GM23338 (cell line): Measurements from ENCODE around the gene AXIN1. TPM values are rescaled to one million over a fixed set of nuclear protein-coding genes. Genes with fewer than 3 reads are reported as not detected.

Source experiments
- ATAC-seq: fragments of 200-7000 bp; cut with Tn5 transposase; 3 replicates; pipeline ENCODE4 v1.9.1; 2020
- DNase-seq: peaks from one replicate; pipeline ENCODE4 v3.0.0-alpha.2; 2015; ENCODE audit warnings: low spot score
- H2AFZ ChIP-seq: fragments of 200-600 bp; sonication (generic); 2 replicates; pipeline ENCODE4 v1.8.0; 2016; ENCODE audit warnings: antibody characterized with exemption, mild to moderate bottlenecking, moderate library complexity
- H3F3A ChIP-seq: fragments of 200-600 bp; sonication (generic); replicated peaks from 2 replicates; pipeline ENCODE4 v1.8.0; 2017; ENCODE audit warnings: antibody characterized with exemption, mixed run types, low read depth
- H3K27ac ChIP-seq: fragments of 200-600 bp; sonication (generic); 2 replicates; pipeline ENCODE4 v1.6.1; 2016; ENCODE audit warnings: low read depth
- H3K27me3 ChIP-seq: fragments of 200-600 bp; sonication (generic); 2 replicates; pipeline ENCODE4 v1.8.0; 2016; ENCODE audit warnings: mild to moderate bottlenecking, mixed run types, moderate library complexity; ENCODE audit not compliant: insufficient read depth
- H3K36me3 ChIP-seq: fragments of 200-600 bp; sonication (generic); 2 replicates; pipeline ENCODE4 v1.8.0; 2016; ENCODE audit warnings: mild to moderate bottlenecking; ENCODE audit not compliant: insufficient read depth
- H3K4me1 ChIP-seq: fragments of 200-600 bp; sonication (generic); 2 replicates; pipeline ENCODE4 v1.8.0; 2016; ENCODE audit warnings: mild to moderate bottlenecking, moderate library complexity; ENCODE audit not compliant: insufficient read depth
- H3K4me2 ChIP-seq: fragments of 200-600 bp; sonication (generic); 2 replicates; pipeline ENCODE4 v1.7.1; 2017; ENCODE audit warnings: mixed run types
- H3K4me3 ChIP-seq: fragments of 200-600 bp; sonication (generic); 2 replicates; pipeline ENCODE4 v1.6.1; 2016; ENCODE audit warnings: mixed run types
- H3K79me2 ChIP-seq: fragments of 200-600 bp; sonication (generic); replicated peaks from 2 replicates; pipeline ENCODE4 v1.8.0; 2017; ENCODE audit warnings: mild to moderate bottlenecking; ENCODE audit not compliant: insufficient read depth
- H3K9me2 ChIP-seq: fragments of 200-600 bp; sonication (generic); 2 replicates; pipeline ENCODE4 v1.8.0; 2017; ENCODE audit not compliant: insufficient read depth
- H4K20me1 ChIP-seq: fragments of 200-600 bp; sonication (generic); replicated peaks from 2 replicates; pipeline ENCODE4 v1.8.0; 2017; ENCODE audit warnings: mild to moderate bottlenecking; ENCODE audit not compliant: insufficient read depth
- H3K27ac Mint-ChIP-seq: 2 replicates; pipeline ENCODE4 v1.8.0; 2020; ENCODE audit warnings: inconsistent platforms, mild to moderate bottlenecking, moderate library complexity, mixed read lengths
- H3K27me3 Mint-ChIP-seq: 3 replicates; pipeline ENCODE4 v1.8.0; 2022; ENCODE audit warnings: low read depth, mild to moderate bottlenecking, moderate library complexity, mixed read lengths, inconsistent platforms; ENCODE audit not compliant: insufficient read depth, poor library complexity
- H3K36me3 Mint-ChIP-seq: 3 replicates; pipeline ENCODE4 v1.8.0; 2021; ENCODE audit warnings: low read depth, mild to moderate bottlenecking, inconsistent platforms, moderate library complexity, mixed read lengths
- H3K4me1 Mint-ChIP-seq: 3 replicates; pipeline ENCODE4 v1.8.0; 2020; ENCODE audit warnings: mild to moderate bottlenecking, inconsistent platforms, mixed read lengths
- H3K4me3 Mint-ChIP-seq: 3 replicates; pipeline ENCODE4 v1.8.0; 2021; ENCODE audit warnings: moderate library complexity, mild to moderate bottlenecking, inconsistent platforms, mixed read lengths
- H3K9me3 Mint-ChIP-seq: 3 replicates; pipeline ENCODE4 v1.8.0; 2020; ENCODE audit warnings: moderate library complexity, mild to moderate bottlenecking, inconsistent platforms, mixed read lengths
- CREB1 ChIP-seq: fragments of 250-450 bp; sonication (Bioruptor Pico); IDR thresholded peaks from 2 replicates; pipeline ENCODE4 v1.5.0; 2020; ENCODE audit warnings: low read depth, mild to moderate bottlenecking, moderate library complexity
- CTCF ChIP-seq, 2 experiments: fragments of 200-600 bp in 1 of 2; sonication (generic) in 1 of 2; conservative IDR thresholded peaks; 2 replicates each; pipeline versions ENCODE4 v1.5.1 to v1.6.1; 2016 to 2017; ENCODE audit warnings: antibody characterized with exemption in 2 of 2, low read depth in 2 of 2, mild to moderate bottlenecking in 2 of 2, moderate library complexity in 1 of 2
- ETS1 ChIP-seq: IDR thresholded peaks from 2 replicates; pipeline ENCODE4 v1.6.1; 2016; ENCODE audit warnings: antibody characterized with exemption
- EZH2 ChIP-seq: fragments of 200-600 bp; sonication (generic); IDR thresholded peaks from one replicate; pipeline ENCODE4 v1.8.0; 2017; ENCODE audit warnings: antibody characterized with exemption, mild to moderate bottlenecking, low read depth; ENCODE audit not compliant: unreplicated experiment
- EZH2phosphoT487 ChIP-seq: fragments of 200-600 bp; sonication (generic); IDR thresholded peaks from one replicate; pipeline ENCODE4 v1.8.1; 2018; ENCODE audit warnings: antibody characterized with exemption; ENCODE audit not compliant: unreplicated experiment
- JUNB ChIP-seq: IDR thresholded peaks from one replicate; pipeline ENCODE4 v1.6.1; 2016; ENCODE audit warnings: antibody characterized with exemption; ENCODE audit not compliant: unreplicated experiment
- NANOG ChIP-seq: IDR thresholded peaks from 2 replicates; pipeline ENCODE4 v1.6.1; 2016; ENCODE audit warnings: antibody characterized with exemption, borderline replicate concordance
- STAT1 ChIP-seq: IDR thresholded peaks from one replicate; pipeline ENCODE4 v1.6.1; 2016; ENCODE audit warnings: antibody characterized with exemption; ENCODE audit not compliant: unreplicated experiment
- ZNF114 ChIP-seq: fragments of 250-450 bp; sonication (Bioruptor Pico); IDR thresholded peaks from 2 replicates; pipeline ENCODE4 v1.5.0; 2020; ENCODE audit warnings: mild to moderate bottlenecking, moderate library complexity
- ZNF331 ChIP-seq: fragments of 250-450 bp; sonication (Bioruptor Pico); IDR thresholded peaks from 2 replicates; pipeline ENCODE4 v1.5.0; 2020; ENCODE audit warnings: low read depth, mild to moderate bottlenecking, moderate library complexity
- ZNF462 ChIP-seq: fragments of 250-450 bp; sonication (Bioruptor Pico); IDR thresholded peaks from 2 replicates; pipeline ENCODE4 v1.5.0; 2020; ENCODE audit warnings: mild to moderate bottlenecking, moderate library complexity
- polyA plus RNA-seq: library from polyadenylated mRNA; unstranded; fragments of >200 nt; fragmentation: Nextera tagmentation; extraction: Ambion mirVana; gene quantifications from 2 replicates; pipeline ENCODE4 v1.2.1, GENCODE V29; 2016
- total RNA-seq: library from RNA; depleted of rRNA; stranded (reverse); fragments of >200 nt; shearing (Covaris generic); gene quantifications from 2 replicates; pipeline ENCODE4 v1.2.3, GENCODE V29; 2014

The AXIN1 gene
- total and polyA plus RNA-seq, 2 experiments from 2014 or later, result 14.3 to 54.5 TPM

GRCh38 chr16:240559-240958 is 112.0 kb downstream of the AXIN1 start:
- no peak overlapping the region for H3K4me2 ChIP-seq
- peaks cover 58% of the 10 kb centered on the region for H3K79me2 ChIP-seq
- H4K20me1 ChIP-seq, result peaks cover 3% of the 10 kb centered on the region
- no peak for DNase-seq
- no peak for ATAC-seq
- H3K4me1 ChIP-seq, result no peaks in the 10 kb centered on the region
- no peaks in the 10 kb centered on the region for H3K27me3 ChIP-seq
- 0 out of 2 replicates have a peak, but pooled peaks cover 6% of the 10 kb centered on the region for H3K9me2 ChIP-seq
- no peak overlapping the region for H2AFZ ChIP-seq
- H3K36me3 Mint-ChIP-seq, result peaks cover 6% of the 10 kb centered on the region
- peaks cover 10% of the 10 kb centered on the region for H3K27me3 Mint-ChIP-seq
- H3K9me3 Mint-ChIP-seq, result no peaks in the 10 kb centered on the region
- no peak overlapping the region for H3K4me3 ChIP-seq
- H3K4me3 Mint-ChIP-seq, result no peak overlapping the region
- H3K36me3 ChIP-seq, result no peaks in the 10 kb centered on the region
- 0 out of 2 replicates have a peak, but pooled peaks cover 4% of the 10 kb centered on the region for H3F3A ChIP-seq
- H3K27ac Mint-ChIP-seq, result no peak overlapping the region
- no peaks in the 10 kb centered on the region; the same call in 2 of the 3 replicates for H3K4me1 Mint-ChIP-seq
- TF ChIP-seq EZH2 (no peak), STAT1 (no peak), EZH2phosphoT487 (no peak), CREB1 (no peak), CTCF (conservative IDR thresholded peaks at IDR 0.05; ENCODE audit: low read depth in 2 of 2) (no peak)
- no peak overlapping the region for H3K27ac ChIP-seq

GRCh38 chr16:239948-240277 is 112.6 kb downstream of the AXIN1 start:
- H3K27ac Mint-ChIP-seq, result no peak overlapping the region
- no peaks in the 10 kb centered on the region; the same call in 2 of the 3 replicates for H3K9me3 Mint-ChIP-seq
- Histone ChIP-seq H3K79me2 (peaks cover 58% of the 10 kb centered on the region), H4K20me1 (no peaks in the 10 kb centered on the region; the same call in none of the 2 replicates), H3K4me2 (no peak overlapping the region), H3F3A (peaks cover 7% of the 10 kb centered on the region; the same call in 1 of the 2 replicates), H3K4me1 (no peaks in the 10 kb centered on the region), H3K4me3 (no peak overlapping the region), H2AFZ (no peak overlapping the region), H3K36me3 (no peaks in the 10 kb centered on the region), H3K27ac (no peak overlapping the region), H3K9me2 (0 out of 2 replicates have a peak, but pooled peaks cover 6% of the 10 kb centered on the region), H3K27me3 (no peaks in the 10 kb centered on the region)
- peaks cover 9% of the 10 kb centered on the region for H3K36me3 Mint-ChIP-seq
- peaks cover 11% of the 10 kb centered on the region for H3K27me3 Mint-ChIP-seq
- ATAC-seq (no peak), DNase-seq (no peak)
- no peak overlapping the region for H3K4me3 Mint-ChIP-seq
- H3K4me1 Mint-ChIP-seq, result no peaks in the 10 kb centered on the region; the same call in 2 of the 3 replicates
- TF ChIP-seq CTCF (conservative IDR thresholded peaks at IDR 0.05; ENCODE audit: low read depth in 2 of 2) (no peak), ZNF462 (CRISPR knock-in tag) (no peak), ETS1 (no peak), STAT1 (no peak), NANOG (no peak), ZNF114 (CRISPR knock-in tag) (no peak), ZNF331 (CRISPR knock-in tag) (no peak), CREB1 (no peak), EZH2 (no peak), EZH2phosphoT487 (no peak), JUNB (no peak)
